GM12878 (cell line): ENCODE measurements around the gene TMEM11. TPM values are rescaled to one million over a fixed set of nuclear protein-coding genes. Genes with fewer than 3 reads are reported as not detected.

ENCODE experiments used
- ATAC-seq: fragments of 200-7000 bp; cut with Tn5 transposase; 3 replicates; pipeline ENCODE4 v1.9.1; 2020; ENCODE audit warnings: mild to moderate bottlenecking, moderate library complexity
- BruUV-seq: library from RNA; stranded (reverse); fragments of 400-500 nt; replicated peaks from 2 replicates; lab custom pipeline; 2021; lab: Mats Ljungman, UMichigan
- CTCF ChIA-PET: fragments of 300-600 bp; sonication (Branson Sonifier 250); formaldehyde crosslinking; extraction: SDS; loops from one replicate; lab custom pipeline; 2021; ENCODE audit warnings: inconsistent platforms; lab: Yijun Ruan, JAX
- POLR2A ChIA-PET: fragments of 350-600 bp; formaldehyde crosslinking; extraction: SDS; loops from one replicate; lab custom pipeline; 2021; ENCODE audit warnings: inconsistent platforms; lab: Charles Lee
- RAD21 ChIA-PET: fragments of 300-600 bp; sonication (Branson Sonifier 250); formaldehyde crosslinking; loops from one replicate; lab custom pipeline; 2023; ENCODE audit warnings: antibody characterized with exemption; ENCODE audit not compliant: unreplicated experiment; lab: Charles Lee
- SMC1A ChIA-PET: fragments of 300-600 bp; sonication (Branson Sonifier 250); formaldehyde crosslinking; loops from one replicate; lab custom pipeline; 2023; ENCODE audit not compliant: unreplicated experiment, uncharacterized antibody; lab: Charles Lee
- DNase-seq: peaks from one replicate; pipeline ENCODE4 v3.0.0-alpha.2; 2011; ENCODE audit warnings: low read depth, low spot score
- FAIRE-seq: peaks from 3 replicates; lab custom pipeline; 2011; peaks lifted over from hg19 to GRCh38; lab: Jason Lieb, UNC
- H2AFZ ChIP-seq: 2 replicates; pipeline ENCODE4 v1.6.0; 2011; ENCODE audit warnings: low read depth, low read length, control low read depth; ENCODE audit not compliant: control insufficient read depth
- H3K27ac ChIP-seq: 2 replicates; pipeline ENCODE4 v1.5.1; 2011; ENCODE audit warnings: control low read depth; ENCODE audit not compliant: control insufficient read depth, insufficient read depth
- H3K27me3 ChIP-seq, 2 experiments: replicated peaks in 1 of 2; 2 replicates each; pipeline versions ENCODE4 v1.6.0 to v1.6.1; 2011; ENCODE audit warnings: low read length in 1 of 2; ENCODE audit not compliant: control insufficient read depth in 2 of 2, insufficient read depth in 2 of 2
- H3K36me3 ChIP-seq, 2 experiments: 2 replicates each; pipeline ENCODE4 v1.5.1; 2011; ENCODE audit warnings: low read length in 1 of 2; ENCODE audit not compliant: control insufficient read depth in 2 of 2, insufficient read depth in 2 of 2
- H3K4me1 ChIP-seq: 2 replicates; pipeline ENCODE4 v1.6.1; 2011; ENCODE audit warnings: mild to moderate bottlenecking, low read length, moderate library complexity, mixed read lengths; ENCODE audit not compliant: control insufficient read depth, insufficient read depth
- H3K4me2 ChIP-seq: 2 replicates; pipeline ENCODE4 v1.6.0; 2011; ENCODE audit warnings: control low read depth; ENCODE audit not compliant: control insufficient read depth, insufficient read depth
- H3K4me3 ChIP-seq: fragments of 200-600 bp; sonication (generic); 2 replicates; pipeline ENCODE4 v1.5.1; 2016
- H3K79me2 ChIP-seq: 2 replicates; pipeline ENCODE4 v1.6.0; 2011; ENCODE audit warnings: low read length; ENCODE audit not compliant: control insufficient read depth, insufficient read depth
- H3K9ac ChIP-seq: 2 replicates; pipeline ENCODE4 v1.8.0; 2011; ENCODE audit warnings: low read length, control low read depth, mixed read lengths; ENCODE audit not compliant: control insufficient read depth, insufficient read depth
- H3K9me3 ChIP-seq: replicated peaks from 3 replicates; pipeline ENCODE4 v1.5.1; 2011; ENCODE audit warnings: mild to moderate bottlenecking, low read length; ENCODE audit not compliant: control insufficient read depth, insufficient read depth
- H4K20me1 ChIP-seq: 2 replicates; pipeline ENCODE4 v1.6.0; 2011; ENCODE audit not compliant: control insufficient read depth, insufficient read depth
- CBX5 ChIP-seq: sonication (generic); IDR thresholded peaks from 2 replicates; pipeline ENCODE4 v1.6.1; 2016; ENCODE audit warnings: low read depth, moderate library complexity, mild to moderate bottlenecking, inconsistent platforms
- CHD2 ChIP-seq: IDR thresholded peaks from 2 replicates; pipeline ENCODE4 v1.6.1; 2011; ENCODE audit warnings: low read depth, low read length, improper control_type of control experiment, borderline replicate concordance
- ESRRA ChIP-seq: IDR thresholded peaks from 2 replicates; pipeline ENCODE4 v1.6.1; 2012; ENCODE audit warnings: mild to moderate bottlenecking, low read length, improper control_type of control experiment
- FOXK2 ChIP-seq: fragments of 450-650 bp; IDR thresholded peaks from 2 replicates; pipeline ENCODE4 v1.6.1; 2017; ENCODE audit warnings: mild to moderate bottlenecking, moderate library complexity
- NFYB ChIP-seq: IDR thresholded peaks from 2 replicates; pipeline ENCODE4 v1.6.1; 2011; ENCODE audit warnings: low read depth, mild to moderate bottlenecking, low read length, improper control_type of control experiment, moderate library complexity; ENCODE audit not compliant: insufficient read depth
- NR2C1 ChIP-seq: fragments of 450-650 bp; IDR thresholded peaks from 2 replicates; pipeline ENCODE4 v1.6.1; 2017; ENCODE audit warnings: antibody characterized with exemption, mild to moderate bottlenecking, moderate library complexity
- SUPT20H ChIP-seq: IDR thresholded peaks from 2 replicates; pipeline ENCODE4 v1.6.1; 2011; ENCODE audit warnings: low read depth, mild to moderate bottlenecking, low read length, moderate library complexity, borderline replicate concordance; ENCODE audit not compliant: control insufficient read depth
- YY1 ChIP-seq: IDR thresholded peaks from 2 replicates; pipeline ENCODE4 v1.6.1; 2011; ENCODE audit warnings: low read depth, mild to moderate bottlenecking, low read length
- WGBS: methylation state at CpG from one replicate; pipeline ENCODE4 v1.1.6; 2016; ENCODE audit warnings: low lambda C conversion rate; ENCODE audit not compliant: insufficient replicate concordance, insufficient coverage; ENCODE audit errors: missing lambda C conversion rate; 5-methylcytosine and 5-hydroxymethylcytosine counted together
- in situ Hi-C: fragments of 300-500 bp; cut with MboI; formaldehyde crosslinking; loops from 9 replicates; pipeline ENCODE4 v1.14.3; 2018; ENCODE audit warnings: mixed read lengths
- intact Hi-C: fragments of 100-400 bp; cut with micrococcal nuclease; formaldehyde crosslinking; loops from one replicate; pipeline ENCODE4 v1.14.2; 2022; ENCODE audit not compliant: unreplicated experiment
- polyA plus RNA-seq, 11 experiments: library from polyadenylated mRNA; depleted of rRNA in 4 of 11; unstranded in 6 of 11; stranded (reverse) in 5 of 11; fragments of >200 nt; fragmentation: Nextera tagmentation in 4 of 11; fragmentation: Illumina TruSeq in 1 of 11; extraction: Ambion mirVana in 4 of 11; extraction: Trizol in 1 of 11; gene quantifications; 1 replicate in 1 of 11; 2 replicates in 10 of 11; pipeline versions ENCODE4 v1.2.1 to v1.2.3, GENCODE V29; 2011 to 2016; ENCODE audit warnings: inconsistent platforms in 2 of 11, missing spikeins in 2 of 11, low read depth in 1 of 11
- total RNA-seq, 4 experiments: library from RNA; depleted of rRNA in 3 of 4; stranded (reverse); fragments of >200 nt in 3 of 4; fragmentation: Illumina TruSeq in 1 of 4; extraction: Trizol in 1 of 4; gene quantifications; 2 replicates each; pipeline versions ENCODE4 v1.2.1 to v1.2.3, GENCODE V29; 2013 to 2021
- TF ChIP-seq, protein P1 (sequence below): fragments of 450-650 bp; IDR thresholded peaks from 2 replicates; pipeline ENCODE4 v1.6.1; 2018; ENCODE audit warnings: mild to moderate bottlenecking, low read depth, moderate library complexity; ENCODE audit not compliant: partially characterized antibody
- TF ChIP-seq, protein P2 (sequence below): IDR thresholded peaks from 2 replicates; pipeline ENCODE4 v1.6.1; 2011; ENCODE audit warnings: low read depth, mild to moderate bottlenecking, low read length, moderate library complexity, borderline replicate concordance; ENCODE audit errors: extremely low read depth

Gene TMEM11
- total and polyA plus RNA-seq, 10 of the 15 experiments (the other 5 are each of a cell fraction or from before 2014, with no cell fraction given), result 14.4 to 63.4 (median 27.2) TPM

DNA sequence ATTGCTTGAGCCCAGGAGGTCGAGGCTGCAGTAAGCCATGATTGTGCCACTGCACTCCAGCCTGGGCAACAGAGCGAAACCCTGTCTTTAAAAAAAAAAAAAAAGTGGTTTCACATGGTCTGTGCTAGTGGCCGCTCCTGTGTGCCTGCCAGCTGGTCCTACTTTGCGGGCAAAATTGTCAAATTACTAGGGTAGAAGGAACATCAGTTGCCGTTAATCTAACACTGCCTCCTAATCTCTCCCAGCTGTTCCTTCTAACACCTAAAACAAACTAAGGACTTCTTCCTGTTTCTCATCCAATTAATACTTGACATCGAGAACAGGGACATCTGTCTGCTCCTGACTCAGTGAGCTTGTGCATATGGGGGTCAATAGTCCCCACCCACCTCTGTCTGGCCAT, 23.9 kb downstream of the TMEM11 start:
- BruUV-seq, result no TSS peak
- RAD21 ChIA-PET, result no interaction called here
- intact Hi-C loops (no loop called here), in situ Hi-C loops (no loop called here)
- SMC1A ChIA-PET, result interaction anchor here (0.9 kb wide), 1 partner anchor 12 kb away, joined by 3 read pairs; no protein-coding TSS in a partner anchor
- ATAC-seq (no peak), FAIRE-seq (no peak), DNase-seq (no peak)
- Histone ChIP-seq H3K9ac (no peak overlapping the region), H3K27me3 (no peaks in the 10 kb centered on the region), H3K36me3 (peaks cover 11 to 19% of the 10 kb centered on the region in 2 experiments; a peak in 3 of 4 replicates), H3K79me2 (no peaks in the 10 kb centered on the region), H4K20me1 (no peaks in the 10 kb centered on the region), H3K4me3 (no peak overlapping the region), H3K27ac (no peak overlapping the region), H3K4me2 (no peak overlapping the region), H2AFZ (no peak overlapping the region), H3K4me1 (no peaks in the 10 kb centered on the region), H3K9me3 (no peaks in the 10 kb centered on the region)
- 91% methylated on average over 5 of the region's 6 CpGs for WGBS
- TF ChIP-seq NFYB (no peak), ESRRA (no peak), CBX5 (no peak), YY1 (no peak), CHD2 (no peak), SUPT20H (no peak), FOXK2 (no peak), NR2C1 (no peak)
- TF ChIP-seq, protein P1, sequence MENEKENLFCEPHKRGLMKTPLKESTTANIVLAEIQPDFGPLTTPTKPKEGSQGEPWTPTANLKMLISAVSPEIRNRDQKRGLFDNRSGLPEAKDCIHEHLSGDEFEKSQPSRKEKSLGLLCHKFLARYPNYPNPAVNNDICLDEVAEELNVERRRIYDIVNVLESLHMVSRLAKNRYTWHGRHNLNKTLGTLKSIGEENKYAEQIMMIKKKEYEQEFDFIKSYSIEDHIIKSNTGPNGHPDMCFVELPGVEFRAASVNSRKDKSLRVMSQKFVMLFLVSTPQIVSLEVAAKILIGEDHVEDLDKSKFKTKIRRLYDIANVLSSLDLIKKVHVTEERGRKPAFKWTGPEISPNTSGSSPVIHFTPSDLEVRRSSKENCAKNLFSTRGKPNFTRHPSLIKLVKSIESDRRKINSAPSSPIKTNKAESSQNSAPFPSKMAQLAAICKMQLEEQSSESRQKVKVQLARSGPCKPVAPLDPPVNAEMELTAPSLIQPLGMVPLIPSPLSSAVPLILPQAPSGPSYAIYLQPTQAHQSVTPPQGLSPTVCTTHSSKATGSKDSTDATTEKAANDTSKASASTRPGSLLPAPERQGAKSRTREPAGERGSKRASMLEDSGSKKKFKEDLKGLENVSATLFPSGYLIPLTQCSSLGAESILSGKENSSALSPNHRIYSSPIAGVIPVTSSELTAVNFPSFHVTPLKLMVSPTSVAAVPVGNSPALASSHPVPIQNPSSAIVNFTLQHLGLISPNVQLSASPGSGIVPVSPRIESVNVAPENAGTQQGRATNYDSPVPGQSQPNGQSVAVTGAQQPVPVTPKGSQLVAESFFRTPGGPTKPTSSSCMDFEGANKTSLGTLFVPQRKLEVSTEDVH, result no peak
- TF ChIP-seq, protein P2, sequence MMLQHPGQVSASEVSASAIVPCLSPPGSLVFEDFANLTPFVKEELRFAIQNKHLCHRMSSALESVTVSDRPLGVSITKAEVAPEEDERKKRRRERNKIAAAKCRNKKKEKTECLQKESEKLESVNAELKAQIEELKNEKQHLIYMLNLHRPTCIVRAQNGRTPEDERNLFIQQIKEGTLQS, result no peak
- POLR2A ChIA-PET, result no interaction called here
- CTCF ChIA-PET, result interaction anchor here (1.8 kb wide), 1 partner anchor 61 kb away, joined by 4 read pairs; no protein-coding TSS in a partner anchor
